Nephron (organoid): Measurements from ENCODE around the gene RILPL2.
"Not testable (repeated sequence)": the region's sequence is repeated elsewhere in the genome, so short reads cannot be mapped to it uniquely, and the experiment has no call there.

Source experiments
- H3K27ac Mint-ChIP-seq, 3 experiments: 2 replicates each; pipeline ENCODE4 v1.8.0; 2020; ENCODE audit warnings: mixed read lengths in 3 of 3, mild to moderate bottlenecking in 2 of 3, moderate library complexity in 1 of 3
- H3K27me3 Mint-ChIP-seq: 2 replicates; pipeline ENCODE4 v1.8.0; 2021; ENCODE audit warnings: low read depth, mild to moderate bottlenecking, moderate library complexity, mixed read lengths
- H3K36me3 Mint-ChIP-seq: 2 replicates; pipeline ENCODE4 v1.8.0; 2020; ENCODE audit warnings: low read depth, mixed read lengths
- H3K4me1 Mint-ChIP-seq: 2 replicates; pipeline ENCODE4 v1.8.0; 2020; ENCODE audit warnings: mixed read lengths
- H3K4me3 Mint-ChIP-seq, 3 experiments: 2 replicates each; pipeline ENCODE4 v1.8.0; 2020; ENCODE audit warnings: mild to moderate bottlenecking in 3 of 3, mixed read lengths in 3 of 3, moderate library complexity in 2 of 3
- H3K9me3 Mint-ChIP-seq: 2 replicates; pipeline ENCODE4 v1.8.0; 2020; ENCODE audit warnings: mixed read lengths
- TF ChIP-seq, protein P1 (sequence below), 3 experiments: fragments of 200-600 bp; sonication (generic); IDR thresholded peaks; one replicate each; pipeline ENCODE4 v1.5.0; 2021; ENCODE audit warnings: antibody characterized with exemption in 3 of 3; ENCODE audit not compliant: unreplicated experiment in 3 of 3

Gene RILPL2, protein sequence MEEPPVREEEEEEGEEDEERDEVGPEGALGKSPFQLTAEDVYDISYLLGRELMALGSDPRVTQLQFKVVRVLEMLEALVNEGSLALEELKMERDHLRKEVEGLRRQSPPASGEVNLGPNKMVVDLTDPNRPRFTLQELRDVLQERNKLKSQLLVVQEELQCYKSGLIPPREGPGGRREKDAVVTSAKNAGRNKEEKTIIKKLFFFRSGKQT

DNA sequence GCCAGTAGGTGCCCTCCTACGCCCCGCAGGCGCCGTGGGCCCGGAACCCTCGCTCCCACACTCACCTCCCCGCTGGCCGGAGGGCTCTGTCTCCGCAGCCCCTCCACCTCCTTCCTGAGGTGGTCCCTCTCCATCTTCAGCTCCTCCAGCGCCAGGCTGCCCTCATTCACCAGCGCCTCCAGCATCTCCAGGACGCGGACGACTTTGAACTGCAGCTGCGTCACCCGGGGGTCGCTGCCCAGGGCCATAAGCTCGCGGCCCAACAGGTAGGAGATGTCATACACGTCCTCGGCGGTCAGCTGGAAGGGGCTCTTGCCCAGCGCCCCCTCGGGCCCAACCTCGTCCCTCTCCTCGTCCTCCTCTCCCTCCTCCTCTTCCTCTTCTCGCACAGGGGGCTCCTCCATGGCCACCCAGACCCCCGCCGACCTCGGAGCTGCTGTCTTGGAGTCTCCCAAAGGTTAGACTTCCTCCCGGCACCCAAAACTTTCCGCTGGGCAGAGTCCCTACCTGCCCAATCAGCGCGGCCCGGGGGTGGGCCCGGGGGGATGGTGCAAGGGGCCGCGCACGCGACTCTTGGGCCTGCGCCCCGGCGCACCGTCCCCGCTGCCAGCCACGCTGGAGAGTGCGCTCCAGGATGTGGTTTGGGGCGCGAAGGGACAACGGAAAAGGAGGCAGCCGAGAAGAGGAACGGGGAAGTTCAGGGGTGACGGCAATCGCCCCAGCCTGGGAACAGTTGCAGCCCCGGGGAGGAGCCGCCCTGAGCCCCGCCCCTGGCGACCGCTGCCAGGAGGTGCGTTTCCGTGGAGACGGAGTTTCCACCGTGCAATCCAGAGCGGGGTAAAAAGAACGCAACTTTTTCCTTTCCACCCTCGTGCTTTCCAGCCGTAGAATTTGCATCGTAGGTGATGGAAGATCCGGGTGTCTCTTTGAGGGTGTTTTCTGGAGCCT lies at the start of gene RILPL2:
Gene RILPL2, minus strand, starts transcription at position 668 of the 948 bp plus-strand sequence. Its CDS starts 264 bp downstream, at position 404.
- H3K9me3 Mint-ChIP-seq: no peaks in the 10 kb centered on the region
- TF ChIP-seq, protein P1, sequence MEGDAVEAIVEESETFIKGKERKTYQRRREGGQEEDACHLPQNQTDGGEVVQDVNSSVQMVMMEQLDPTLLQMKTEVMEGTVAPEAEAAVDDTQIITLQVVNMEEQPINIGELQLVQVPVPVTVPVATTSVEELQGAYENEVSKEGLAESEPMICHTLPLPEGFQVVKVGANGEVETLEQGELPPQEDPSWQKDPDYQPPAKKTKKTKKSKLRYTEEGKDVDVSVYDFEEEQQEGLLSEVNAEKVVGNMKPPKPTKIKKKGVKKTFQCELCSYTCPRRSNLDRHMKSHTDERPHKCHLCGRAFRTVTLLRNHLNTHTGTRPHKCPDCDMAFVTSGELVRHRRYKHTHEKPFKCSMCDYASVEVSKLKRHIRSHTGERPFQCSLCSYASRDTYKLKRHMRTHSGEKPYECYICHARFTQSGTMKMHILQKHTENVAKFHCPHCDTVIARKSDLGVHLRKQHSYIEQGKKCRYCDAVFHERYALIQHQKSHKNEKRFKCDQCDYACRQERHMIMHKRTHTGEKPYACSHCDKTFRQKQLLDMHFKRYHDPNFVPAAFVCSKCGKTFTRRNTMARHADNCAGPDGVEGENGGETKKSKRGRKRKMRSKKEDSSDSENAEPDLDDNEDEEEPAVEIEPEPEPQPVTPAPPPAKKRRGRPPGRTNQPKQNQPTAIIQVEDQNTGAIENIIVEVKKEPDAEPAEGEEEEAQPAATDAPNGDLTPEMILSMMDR (IDR thresholded peaks at IDR 0.05; ENCODE audit: unreplicated experiment in 3 of 3): no peak
- peaks cover 1% of the 10 kb centered on the region for H3K36me3 Mint-ChIP-seq
- peaks cover 5% of the 10 kb centered on the region for H3K27me3 Mint-ChIP-seq
- peaks cover 4% of the 10 kb centered on the region for H3K4me1 Mint-ChIP-seq
- peak within 1 kb of the TSS in 2 of 3 experiments; percentile 16 to 28 for H3K27ac Mint-ChIP-seq
- peak within 1 kb of the TSS; percentile 94 to 98 (median 97) for H3K4me3 Mint-ChIP-seq

DNA sequence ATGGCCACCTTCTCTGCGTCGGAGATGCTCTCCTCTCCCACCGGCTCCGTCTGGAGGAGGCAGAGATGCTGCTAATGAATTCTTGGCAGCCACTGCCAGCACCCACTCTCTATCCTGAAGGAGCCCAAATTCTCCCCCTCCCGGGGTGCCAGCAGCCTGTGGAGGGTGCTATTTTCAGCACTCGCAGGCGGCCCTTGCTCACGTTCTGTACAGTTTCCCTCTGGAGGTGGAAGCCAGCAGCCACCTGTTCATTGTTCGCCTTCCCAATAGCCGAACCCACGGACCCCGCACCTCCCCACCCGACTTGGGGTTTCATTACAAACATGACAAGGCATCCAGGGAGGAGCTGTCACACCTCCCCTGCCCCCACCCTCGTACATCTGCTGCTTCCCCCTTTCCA lies 49.3 kb upstream of the RILPL2 start:
- Mint-ChIP-seq H3K9me3 (no peaks in the 10 kb centered on the region), H3K36me3 (peaks cover 49% of the 10 kb centered on the region), H3K27ac (no peak overlapping the region), H3K4me1 (peaks cover 9% of the 10 kb centered on the region), H3K4me3 (no peak overlapping the region), H3K27me3 (no peaks in the 10 kb centered on the region)
- TF ChIP-seq, protein P1 (IDR thresholded peaks at IDR 0.05; ENCODE audit: unreplicated experiment in 3 of 3): no peak

DNA sequence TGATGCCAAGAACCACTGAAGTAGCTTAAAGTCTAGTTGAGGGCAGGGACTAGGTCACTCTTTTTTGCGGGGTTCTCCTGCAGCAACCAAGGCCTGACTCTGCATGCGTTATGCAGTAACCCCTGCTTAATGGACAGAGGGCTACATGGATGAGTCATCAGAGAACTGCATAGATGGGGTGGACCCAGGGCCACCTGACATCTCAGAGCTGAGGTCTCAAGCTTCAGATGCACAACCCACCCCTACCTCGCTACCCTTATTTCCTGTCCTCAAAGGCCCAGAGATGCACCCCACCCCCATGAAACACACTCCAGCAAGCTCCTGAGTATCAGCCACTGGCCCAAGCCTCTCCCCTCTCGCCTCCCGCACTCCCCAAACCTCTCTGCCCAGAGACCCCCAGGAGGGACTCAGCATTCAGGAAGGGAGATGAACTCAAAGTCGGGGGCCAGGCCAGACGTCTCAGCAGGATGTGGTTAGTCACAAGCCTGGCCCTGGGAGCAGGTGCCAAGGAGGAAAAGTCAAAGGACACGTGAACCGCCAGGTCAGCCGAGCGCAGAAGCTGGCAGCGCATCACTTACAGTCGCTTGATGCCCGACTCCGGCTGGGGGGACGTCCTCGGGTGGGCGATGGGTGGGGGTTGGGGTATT lies 47.2 kb upstream of the RILPL2 start:
- TF ChIP-seq, protein P1 (IDR thresholded peaks at IDR 0.05; ENCODE audit: unreplicated experiment in 3 of 3): no peak
- H3K36me3 Mint-ChIP-seq: peaks cover 61% of the 10 kb centered on the region
- H3K27ac Mint-ChIP-seq: no peak overlapping the region
- no peak overlapping the region for H3K4me3 Mint-ChIP-seq
- H3K27me3 Mint-ChIP-seq: no peaks in the 10 kb centered on the region
- H3K9me3 Mint-ChIP-seq: no peaks in the 10 kb centered on the region
- peaks cover 6% of the 10 kb centered on the region for H3K4me1 Mint-ChIP-seq

DNA sequence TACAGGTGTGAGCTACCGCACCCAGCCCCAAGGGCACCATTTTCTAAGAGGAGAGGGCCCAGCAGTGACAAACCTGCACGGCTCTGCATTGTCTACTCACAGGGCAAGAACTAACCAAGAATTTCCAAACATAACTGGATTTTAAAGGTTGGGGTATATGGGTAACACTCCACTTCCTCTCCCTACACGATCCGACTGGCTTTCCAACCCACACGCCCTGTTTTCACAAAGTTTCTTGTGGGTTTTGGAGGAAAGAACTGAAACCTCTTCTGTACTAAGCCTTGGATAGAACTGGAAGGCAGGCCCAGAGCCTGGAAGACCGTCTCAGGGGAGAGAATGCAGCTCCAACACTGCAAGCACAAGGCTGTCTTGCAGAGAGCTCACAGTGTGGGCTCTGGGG lies 46.4 kb upstream of the RILPL2 start:
- H3K4me1 Mint-ChIP-seq: no peaks in the 10 kb centered on the region
- H3K9me3 Mint-ChIP-seq: no peaks in the 10 kb centered on the region
- TF ChIP-seq, protein P1 (IDR thresholded peaks at IDR 0.05; ENCODE audit: unreplicated experiment in 3 of 3): no peak
- H3K27me3 Mint-ChIP-seq: no peaks in the 10 kb centered on the region
- H3K27ac Mint-ChIP-seq: no peak overlapping the region
- no peak overlapping the region for H3K4me3 Mint-ChIP-seq
- H3K36me3 Mint-ChIP-seq: peaks cover 55% of the 10 kb centered on the region

DNA sequence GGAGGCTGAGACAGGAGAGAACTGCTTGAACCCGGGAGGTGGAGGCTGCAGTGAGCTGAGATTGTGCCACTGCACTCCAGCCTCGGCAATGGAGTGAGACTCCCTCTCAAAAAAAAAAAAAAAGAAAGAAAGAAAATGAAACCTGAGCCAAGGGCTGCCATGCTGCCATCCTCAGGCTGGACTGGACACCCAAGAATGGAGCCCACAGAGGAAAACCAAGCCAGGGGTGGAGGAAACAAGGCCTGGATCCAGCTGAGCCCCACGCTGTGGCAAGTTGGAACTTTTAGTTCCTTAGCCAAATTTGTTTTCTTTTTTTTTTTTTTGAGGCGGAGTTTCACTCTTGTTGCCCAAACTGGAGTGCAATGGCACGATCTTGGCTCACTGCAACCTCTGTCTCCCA lies 44.8 kb upstream of the RILPL2 start:
- not testable (repeated sequence) for H3K27me3 Mint-ChIP-seq, H3K9me3 Mint-ChIP-seq, H3K27ac Mint-ChIP-seq, H3K4me3 Mint-ChIP-seq, H3K4me1 Mint-ChIP-seq
- peaks cover 55% of the 10 kb centered on the region for H3K36me3 Mint-ChIP-seq
